Measurements from ENCODE around the gene MYH6. TPM values are rescaled to one million over a fixed set of nuclear protein-coding genes. Genes with fewer than 3 reads are reported as not detected.
A peak's percentile ranks its signal among the peaks of the same experiment; 100 is the strongest.

Gene MYH6
- total and polyA plus RNA-seq, 2 donors (not counting 1 experiment from before 2014, with no cell fraction given), result not detected

DNA sequence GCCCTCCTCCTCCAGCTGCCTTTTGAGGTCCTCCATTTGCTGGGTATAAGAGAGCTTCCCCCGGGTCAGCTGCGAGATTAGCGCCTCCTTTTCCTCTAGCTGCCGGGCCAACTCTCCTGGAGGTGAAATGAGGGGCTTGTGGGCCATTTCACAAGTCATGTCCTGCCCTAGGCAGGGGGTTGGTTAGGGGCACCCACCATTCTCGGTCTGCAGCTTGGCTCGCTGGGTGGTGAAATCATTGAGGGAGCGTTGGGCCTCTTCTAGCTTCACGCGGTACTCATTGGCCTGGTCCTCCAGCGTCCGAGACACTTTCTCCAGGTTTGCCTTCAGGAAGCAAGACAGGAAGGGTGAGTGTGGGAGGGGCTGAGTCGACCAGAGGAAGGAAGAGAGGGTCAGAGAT, 18.7 kb downstream of the MYH6 start:
- Histone ChIP-seq H3K9ac (ENCODE audit: low read length) (no peak overlapping the region), H3K27me3 (replicated peaks in 1 of 4; ENCODE audit: control extremely low read depth in 1 of 4, control insufficient read depth in 3 of 4, insufficient read depth in 4 of 4, low read length in 3 of 4) (peaks cover 0 to 12% (median 0%) of the 10 kb centered on the region in 4 experiments), H2AFZ (ENCODE audit: insufficient read depth, low read depth, low read length, poor library complexity, severe bottlenecking) (no peak overlapping the region), H4K20me1 (ENCODE audit: control insufficient read depth, insufficient read depth, low read length, poor library complexity, severe bottlenecking) (no peaks in the 10 kb centered on the region), H3K4me2 (replicated peaks; ENCODE audit: low read depth, low read length, poor library complexity, severe bottlenecking) (no peak overlapping the region), H3K27ac (ENCODE audit: low read length in 2 of 2) (no peak overlapping the region), H3K36me3 (replicated peaks in 1 of 2; ENCODE audit: control extremely low read depth in 1 of 2, control insufficient read depth in 1 of 2, extremely low read depth in 1 of 2, insufficient read depth in 2 of 2, low read length in 1 of 2) (no peaks in the 10 kb centered on the region), H3K79me2 (ENCODE audit: control insufficient read depth, insufficient read depth, low read length) (no peaks in the 10 kb centered on the region), H3K9me3 (ENCODE audit: control extremely low read depth in 1 of 3, control insufficient read depth in 2 of 3, insufficient read depth in 1 of 3, low read length in 2 of 3) (no peaks in the 10 kb centered on the region), H3K4me1 (ENCODE audit: control insufficient read depth in 2 of 2, insufficient read depth in 2 of 2, low read length in 2 of 2) (no peaks in the 10 kb centered on the region), H3K4me3 (ENCODE audit: control extremely low read depth in 1 of 5, extremely low read depth in 1 of 5, insufficient read depth in 1 of 5, low read depth in 2 of 5, low read length in 4 of 5) (no peak overlapping the region)
- DNase-seq (no peak), ATAC-seq (ENCODE audit: low read depth) (no peak)
- ChIA-PET POLR2A (no interaction called here), CTCF (interaction anchor here (2.6 kb wide), 1 partner anchor 10 kb away, joined by 13 read pairs; no protein-coding TSS in a partner anchor)
- Mint-ChIP-seq H3K9me3 (ENCODE audit: insufficient read depth) (no peaks in the 10 kb centered on the region), H3K4me3 (no peak overlapping the region), H3K4me1 (no peaks in the 10 kb centered on the region), H3K27ac (peak overlapping the region; percentile 29), H3K27me3 (peaks cover 36% of the 10 kb centered on the region)
- intact Hi-C loops (cut with micrococcal nuclease), result no loop called here
- 77% methylated on average over 12 of the region's 12 CpGs for WGBS (ENCODE audit: insufficient coverage)
- TF ChIP-seq, protein P1, sequence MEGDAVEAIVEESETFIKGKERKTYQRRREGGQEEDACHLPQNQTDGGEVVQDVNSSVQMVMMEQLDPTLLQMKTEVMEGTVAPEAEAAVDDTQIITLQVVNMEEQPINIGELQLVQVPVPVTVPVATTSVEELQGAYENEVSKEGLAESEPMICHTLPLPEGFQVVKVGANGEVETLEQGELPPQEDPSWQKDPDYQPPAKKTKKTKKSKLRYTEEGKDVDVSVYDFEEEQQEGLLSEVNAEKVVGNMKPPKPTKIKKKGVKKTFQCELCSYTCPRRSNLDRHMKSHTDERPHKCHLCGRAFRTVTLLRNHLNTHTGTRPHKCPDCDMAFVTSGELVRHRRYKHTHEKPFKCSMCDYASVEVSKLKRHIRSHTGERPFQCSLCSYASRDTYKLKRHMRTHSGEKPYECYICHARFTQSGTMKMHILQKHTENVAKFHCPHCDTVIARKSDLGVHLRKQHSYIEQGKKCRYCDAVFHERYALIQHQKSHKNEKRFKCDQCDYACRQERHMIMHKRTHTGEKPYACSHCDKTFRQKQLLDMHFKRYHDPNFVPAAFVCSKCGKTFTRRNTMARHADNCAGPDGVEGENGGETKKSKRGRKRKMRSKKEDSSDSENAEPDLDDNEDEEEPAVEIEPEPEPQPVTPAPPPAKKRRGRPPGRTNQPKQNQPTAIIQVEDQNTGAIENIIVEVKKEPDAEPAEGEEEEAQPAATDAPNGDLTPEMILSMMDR (IDR thresholded peaks at IDR 0.05), result no peak
- TF ChIP-seq EZH2 (IDR thresholded peaks at IDR 0.05; ENCODE audit: borderline replicate concordance, insufficient read depth, low read depth, low read length, poor library complexity, severe bottlenecking), result no peak

DNA sequence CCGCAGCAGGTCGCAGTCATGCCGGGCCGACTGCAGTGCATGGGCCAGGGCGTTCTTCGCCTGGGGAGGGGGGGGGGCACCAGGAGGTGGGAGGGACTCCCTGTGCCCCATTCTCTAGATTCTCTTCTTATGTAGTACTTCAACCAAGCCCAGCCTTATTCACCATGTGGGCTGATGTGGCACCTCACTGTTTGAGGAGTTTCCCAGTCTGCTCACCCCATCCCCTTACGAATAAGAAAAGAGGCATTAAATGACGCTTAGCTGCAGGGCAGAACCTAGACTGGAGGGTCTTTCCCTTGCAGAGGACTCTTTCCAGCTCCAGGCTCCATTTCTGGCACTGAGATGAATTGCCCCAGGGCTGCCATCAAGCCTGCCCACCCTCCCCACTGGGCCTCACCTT, 19.1 kb downstream of the MYH6 start:
- DNase-seq (no peak), ATAC-seq (ENCODE audit: low read depth) (no peak)
- H3K4me1 ChIP-seq (ENCODE audit: control insufficient read depth in 2 of 2, insufficient read depth in 2 of 2, low read length in 2 of 2), result no peaks in the 10 kb centered on the region
- POLR2A ChIA-PET, result no interaction called here
- H2AFZ ChIP-seq (ENCODE audit: insufficient read depth, low read depth, low read length, poor library complexity, severe bottlenecking), result no peak overlapping the region
- H3K36me3 ChIP-seq (replicated peaks in 1 of 2; ENCODE audit: control extremely low read depth in 1 of 2, control insufficient read depth in 1 of 2, extremely low read depth in 1 of 2, insufficient read depth in 2 of 2, low read length in 1 of 2), result no peaks in the 10 kb centered on the region
- H3K27ac ChIP-seq (ENCODE audit: low read length in 2 of 2), result no peak overlapping the region
- CTCF ChIA-PET, result interaction anchor here (2.6 kb wide), 1 partner anchor 9 kb away, joined by 13 read pairs; no protein-coding TSS in a partner anchor
- no peaks in the 10 kb centered on the region for H3K9me3 Mint-ChIP-seq (ENCODE audit: insufficient read depth)
- no peaks in the 10 kb centered on the region for H4K20me1 ChIP-seq (ENCODE audit: control insufficient read depth, insufficient read depth, low read length, poor library complexity, severe bottlenecking)
- 100% methylated on average over 2 of the region's 8 CpGs for WGBS (ENCODE audit: insufficient coverage)
- H3K79me2 ChIP-seq (ENCODE audit: control insufficient read depth, insufficient read depth, low read length), result no peaks in the 10 kb centered on the region
- TF ChIP-seq, protein P1 (IDR thresholded peaks at IDR 0.05), result no peak
- TF ChIP-seq EZH2 (IDR thresholded peaks at IDR 0.05; ENCODE audit: borderline replicate concordance, insufficient read depth, low read depth, low read length, poor library complexity, severe bottlenecking), result no peak
- H3K4me2 ChIP-seq (replicated peaks; ENCODE audit: low read depth, low read length, poor library complexity, severe bottlenecking), result no peak overlapping the region
- no peak overlapping the region for H3K27ac Mint-ChIP-seq
- no peak overlapping the region for H3K4me3 Mint-ChIP-seq
- no peak overlapping the region for H3K4me3 ChIP-seq (ENCODE audit: control extremely low read depth in 1 of 5, extremely low read depth in 1 of 5, insufficient read depth in 1 of 5, low read depth in 2 of 5, low read length in 4 of 5)
- peaks cover 0 to 12% (median 0%) of the 10 kb centered on the region in 4 experiments for H3K27me3 ChIP-seq (replicated peaks in 1 of 4; ENCODE audit: control extremely low read depth in 1 of 4, control insufficient read depth in 3 of 4, insufficient read depth in 4 of 4, low read length in 3 of 4)
- peaks cover 32% of the 10 kb centered on the region for H3K27me3 Mint-ChIP-seq
- intact Hi-C loops (cut with micrococcal nuclease), result no loop called here
- H3K9me3 ChIP-seq (ENCODE audit: control extremely low read depth in 1 of 3, control insufficient read depth in 2 of 3, insufficient read depth in 1 of 3, low read length in 2 of 3), result no peaks in the 10 kb centered on the region
- H3K9ac ChIP-seq (ENCODE audit: low read length), result no peak overlapping the region
- H3K4me1 Mint-ChIP-seq, result no peaks in the 10 kb centered on the region
